ENCODE data around the gene MC1R.

GRCh38 chr16:89964201-89964600 is 45.5 kb downstream of the MC1R start:
- TF ChIP-seq, protein P1, sequence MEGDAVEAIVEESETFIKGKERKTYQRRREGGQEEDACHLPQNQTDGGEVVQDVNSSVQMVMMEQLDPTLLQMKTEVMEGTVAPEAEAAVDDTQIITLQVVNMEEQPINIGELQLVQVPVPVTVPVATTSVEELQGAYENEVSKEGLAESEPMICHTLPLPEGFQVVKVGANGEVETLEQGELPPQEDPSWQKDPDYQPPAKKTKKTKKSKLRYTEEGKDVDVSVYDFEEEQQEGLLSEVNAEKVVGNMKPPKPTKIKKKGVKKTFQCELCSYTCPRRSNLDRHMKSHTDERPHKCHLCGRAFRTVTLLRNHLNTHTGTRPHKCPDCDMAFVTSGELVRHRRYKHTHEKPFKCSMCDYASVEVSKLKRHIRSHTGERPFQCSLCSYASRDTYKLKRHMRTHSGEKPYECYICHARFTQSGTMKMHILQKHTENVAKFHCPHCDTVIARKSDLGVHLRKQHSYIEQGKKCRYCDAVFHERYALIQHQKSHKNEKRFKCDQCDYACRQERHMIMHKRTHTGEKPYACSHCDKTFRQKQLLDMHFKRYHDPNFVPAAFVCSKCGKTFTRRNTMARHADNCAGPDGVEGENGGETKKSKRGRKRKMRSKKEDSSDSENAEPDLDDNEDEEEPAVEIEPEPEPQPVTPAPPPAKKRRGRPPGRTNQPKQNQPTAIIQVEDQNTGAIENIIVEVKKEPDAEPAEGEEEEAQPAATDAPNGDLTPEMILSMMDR (conservative IDR thresholded peaks at IDR 0.05; ENCODE audit: low read length) = no peak
- TF ChIP-seq EZH2phosphoT487 (IDR thresholded peaks at IDR 0.05; ENCODE audit: borderline replicate concordance, low read depth, low read length) = no peak

All from OCI-LY7 (cell line).